Activated naive CD8-positive, alpha-beta T cell treated with anti-CD3 and anti-CD28 coated beads for 36 hours (primary cell): ENCODE data around the gene CCDC116. TPM values are rescaled to one million over a fixed set of nuclear protein-coding genes. Genes with fewer than 3 reads are reported as not detected.
"Not testable (repeated sequence)": the region's sequence is repeated elsewhere in the genome, so short reads cannot be mapped to it uniquely, and the experiment has no call there.

ENCODE experiments used
- DNase-seq: peaks from one replicate; pipeline ENCODE4 v3.0.0; 2021
- H3K27ac Mint-ChIP-seq: one replicate; pipeline ENCODE4 v1.8.0; 2022; ENCODE audit warnings: mild to moderate bottlenecking, moderate library complexity, mixed read lengths
- H3K27me3 Mint-ChIP-seq: one replicate; pipeline ENCODE4 v1.8.0; 2022; ENCODE audit warnings: mild to moderate bottlenecking, mixed read lengths
- H3K36me3 Mint-ChIP-seq: one replicate; pipeline ENCODE4 v1.8.0; 2021; ENCODE audit warnings: mild to moderate bottlenecking, mixed read lengths
- H3K4me1 Mint-ChIP-seq: one replicate; pipeline ENCODE4 v1.8.0; 2021; ENCODE audit warnings: mixed read lengths
- H3K4me3 Mint-ChIP-seq: one replicate; pipeline ENCODE4 v1.8.0; 2022; ENCODE audit warnings: mild to moderate bottlenecking, moderate library complexity, mixed read lengths
- H3K9me3 Mint-ChIP-seq: one replicate; pipeline ENCODE4 v1.8.0; 2022; ENCODE audit warnings: mixed read lengths
- total RNA-seq, 2 experiments: library from RNA; stranded (reverse); gene quantifications; one replicate each; pipeline ENCODE4 v1.2.3, GENCODE V29; 2021

CCDC116 gene
- total RNA-seq, 2 experiments from 2014 or later = 0.29 to 0.34 TPM

DNA sequence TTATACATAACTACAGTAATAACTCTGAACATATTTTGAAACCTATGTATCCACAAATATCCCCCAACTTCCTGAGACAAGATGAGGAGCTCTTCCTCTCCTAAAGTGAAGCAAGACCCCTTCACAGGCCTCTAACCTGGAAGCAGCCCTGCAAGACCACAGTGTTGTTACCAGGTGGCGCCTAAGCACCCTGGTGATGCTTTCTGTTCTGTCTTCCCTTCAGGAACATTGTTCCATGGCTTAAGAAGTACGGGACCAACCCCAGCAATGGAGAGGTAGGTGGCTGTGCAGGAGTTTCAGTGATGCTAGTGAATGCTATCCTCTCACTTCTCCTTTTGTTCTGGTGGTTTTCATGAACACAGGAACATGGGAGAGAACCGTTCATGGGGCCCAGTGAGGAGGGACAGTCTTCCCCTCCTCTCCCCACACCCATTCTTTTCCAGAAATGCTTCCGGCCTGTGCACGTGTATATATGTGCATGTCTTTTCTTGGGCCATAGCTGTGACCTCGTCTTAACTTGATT is 39.6 kb downstream of the CCDC116 start:
- DNase-seq = no peak
- Mint-ChIP-seq H3K27ac (no peak overlapping the region), H3K36me3 (peaks cover 30% of the 10 kb centered on the region), H3K4me1 (peaks cover 11% of the 10 kb centered on the region), H3K9me3 (no peaks in the 10 kb centered on the region), H3K4me3 (no peak overlapping the region), H3K27me3 (no peaks in the 10 kb centered on the region)

DNA sequence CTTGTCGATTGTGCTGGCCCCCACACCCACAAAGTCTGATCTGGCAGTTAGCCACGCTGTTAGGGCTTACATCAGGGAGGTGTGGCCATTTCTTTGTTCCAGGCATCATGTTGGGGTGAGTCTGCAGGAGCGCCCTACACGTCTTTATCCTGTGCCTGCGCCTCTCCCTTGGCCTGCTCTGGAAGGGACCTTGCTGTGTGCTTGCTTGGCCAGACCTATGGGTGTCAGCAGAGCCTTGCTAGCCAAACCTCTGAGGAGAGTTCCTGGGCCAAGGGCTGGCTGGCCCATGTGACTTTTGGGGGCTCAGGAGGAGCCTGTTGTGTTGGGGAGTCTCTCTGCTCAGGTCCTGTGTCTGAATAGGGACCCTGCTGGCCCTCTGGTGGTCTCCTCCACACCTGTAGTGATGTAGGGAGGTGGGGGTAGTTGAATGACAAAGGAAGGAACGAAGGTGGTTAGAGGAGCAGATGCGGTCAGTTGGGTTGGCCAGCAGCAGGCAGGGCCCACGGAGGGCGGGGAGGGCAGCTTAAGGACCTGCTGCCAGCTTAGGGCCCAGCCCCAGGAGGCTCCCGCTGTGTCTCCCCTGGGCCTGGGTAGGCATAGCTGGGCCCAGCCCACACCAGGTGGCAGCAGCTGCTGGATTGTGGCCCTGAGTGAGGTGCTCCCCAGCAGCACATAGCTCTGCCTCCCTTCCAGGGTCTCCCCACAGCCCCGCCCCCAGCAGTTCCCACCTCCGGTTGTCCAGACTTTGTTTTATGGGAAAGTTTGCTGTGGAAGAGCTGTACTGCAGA is 41.2 kb downstream of the CCDC116 start:
- Mint-ChIP-seq H3K27me3 (no peaks in the 10 kb centered on the region), H3K9me3 (no peaks in the 10 kb centered on the region), H3K27ac (no peak overlapping the region), H3K36me3 (peaks cover 33% of the 10 kb centered on the region), H3K4me3 (no peak overlapping the region), H3K4me1 (peaks cover 2% of the 10 kb centered on the region)
- DNase-seq = no peak

DNA sequence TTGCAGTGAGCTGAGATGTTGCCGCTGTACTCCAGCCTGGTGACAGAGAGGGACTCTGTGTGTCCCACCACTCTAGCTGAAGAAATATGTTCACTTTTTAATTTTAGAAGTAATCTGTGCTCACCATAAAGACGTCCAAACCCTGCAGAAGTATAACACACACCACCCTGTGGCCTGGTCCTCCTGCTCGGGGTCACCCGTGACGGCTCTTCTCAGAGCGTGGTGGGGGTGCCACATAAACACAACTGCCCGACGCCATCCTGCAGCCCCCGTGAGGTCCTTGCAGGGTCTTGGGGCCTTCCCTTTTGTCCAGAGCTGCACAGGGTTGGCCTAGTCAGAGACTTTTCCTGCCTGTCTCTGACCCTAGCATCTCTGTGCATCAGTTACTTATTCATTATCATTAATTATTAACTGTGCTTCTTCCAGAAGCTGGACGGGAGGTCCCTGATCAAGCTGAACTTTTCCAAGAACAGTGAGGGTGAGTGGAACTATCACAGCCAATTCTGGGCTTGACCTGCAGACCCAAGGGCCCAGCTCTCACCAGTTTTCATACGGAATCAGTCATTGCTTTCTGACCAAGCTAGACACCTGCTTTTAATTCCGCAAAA is 42.2 kb downstream of the CCDC116 start:
- Mint-ChIP-seq H3K36me3 (peaks cover 31% of the 10 kb centered on the region), H3K27me3 (no peaks in the 10 kb centered on the region), H3K4me3 (no peak overlapping the region), H3K27ac (no peak overlapping the region), H3K4me1 (peaks cover 1% of the 10 kb centered on the region), H3K9me3 (no peaks in the 10 kb centered on the region)
- no peak for DNase-seq

DNA sequence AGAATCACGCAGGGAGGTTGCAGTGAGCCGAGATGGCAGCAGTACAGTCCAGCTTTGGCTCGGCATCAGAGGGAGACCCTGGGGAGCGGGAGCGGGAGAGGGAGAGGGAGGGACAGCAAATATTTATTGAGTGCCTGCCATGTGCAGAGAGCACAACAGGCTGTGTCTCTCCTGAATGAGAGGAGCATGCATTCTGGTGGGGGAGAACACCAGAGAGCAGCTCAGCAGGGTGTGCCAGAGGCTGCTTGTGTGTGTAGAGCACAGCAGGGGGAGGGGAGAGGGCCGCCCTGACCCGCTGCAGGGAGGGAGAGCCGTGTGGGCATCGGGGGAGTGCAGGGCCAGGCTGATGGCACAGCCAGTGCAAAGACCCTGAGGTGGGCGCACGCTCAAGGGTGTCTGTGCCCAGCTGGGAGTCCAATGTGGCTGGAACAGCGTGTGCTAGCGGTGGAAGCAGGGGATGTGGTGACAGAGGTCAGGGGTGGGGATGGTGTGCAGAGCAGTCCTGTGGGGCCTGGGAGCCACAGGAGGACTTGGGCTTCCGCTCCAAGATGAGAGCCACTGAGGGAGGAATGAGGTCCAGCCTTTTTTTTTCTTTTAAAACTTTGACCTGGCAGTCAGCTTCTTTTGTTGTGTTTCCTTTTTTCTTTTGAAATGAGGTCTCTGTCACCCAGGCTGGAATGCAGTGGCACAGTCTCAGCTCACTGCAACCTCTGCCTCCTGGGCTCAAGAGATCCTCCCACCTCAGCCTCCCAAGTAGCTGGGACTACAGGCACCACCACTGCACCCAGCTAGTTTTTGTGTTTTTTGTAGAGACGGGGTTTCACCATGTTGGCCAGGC is 45.3 kb downstream of the CCDC116 start:
- DNase-seq = no peak
- H3K9me3 Mint-ChIP-seq = no peaks in the 10 kb centered on the region
- peaks cover 22% of the 10 kb centered on the region for H3K36me3 Mint-ChIP-seq
- H3K27ac Mint-ChIP-seq = no peak overlapping the region
- H3K4me3 Mint-ChIP-seq = no peak overlapping the region
- no peaks in the 10 kb centered on the region for H3K4me1 Mint-ChIP-seq
- no peaks in the 10 kb centered on the region for H3K27me3 Mint-ChIP-seq

DNA sequence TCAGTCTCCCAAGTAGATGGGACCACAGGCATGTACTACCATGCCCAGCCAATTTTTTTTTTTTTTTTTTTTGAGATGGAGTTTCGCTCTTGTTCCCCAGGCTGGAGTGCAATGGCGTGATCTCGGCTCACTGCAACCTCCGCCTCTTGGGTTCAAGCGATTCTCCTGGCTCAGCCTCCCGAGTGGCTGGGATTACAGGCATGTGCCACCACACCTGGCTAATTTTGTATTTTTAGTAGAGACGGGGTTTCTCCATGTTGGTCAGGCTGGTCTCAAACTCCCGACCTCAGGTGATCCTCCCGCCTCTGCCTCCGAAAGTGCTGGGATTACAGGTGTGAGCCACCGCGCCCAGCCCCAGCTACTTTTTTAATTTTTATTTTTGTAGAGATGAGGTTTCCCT is 46.3 kb downstream of the CCDC116 start:
- DNase-seq, H3K9me3 Mint-ChIP-seq, H3K27me3 Mint-ChIP-seq, H3K27ac Mint-ChIP-seq, H3K4me1 Mint-ChIP-seq, H3K4me3 Mint-ChIP-seq: not testable (repeated sequence)
- peaks cover 20% of the 10 kb centered on the region for H3K36me3 Mint-ChIP-seq

DNA sequence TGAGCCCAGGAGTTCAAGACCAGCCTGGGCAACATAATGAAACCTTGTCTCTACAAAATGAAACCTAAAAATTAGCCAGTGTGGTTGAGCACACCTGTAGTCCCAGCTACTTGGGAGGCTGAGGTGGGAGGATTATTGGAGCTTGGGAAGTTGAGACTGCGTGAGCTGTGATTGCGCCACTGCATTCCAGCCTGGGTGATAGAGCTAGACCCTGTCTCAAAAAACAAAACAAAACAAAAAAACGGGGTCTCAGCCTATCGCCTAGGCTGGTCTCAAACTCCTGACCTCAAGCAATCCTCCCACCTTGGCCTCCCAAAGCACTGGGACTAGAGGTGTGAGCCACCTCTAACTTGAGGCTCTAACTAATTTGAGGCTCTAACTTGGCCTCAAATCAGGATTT is 46.8 kb downstream of the CCDC116 start:
- Mint-ChIP-seq H3K9me3 (no peaks in the 10 kb centered on the region), H3K27me3 (no peaks in the 10 kb centered on the region), H3K4me3 (no peak overlapping the region), H3K27ac (no peak overlapping the region), H3K36me3 (peaks cover 18% of the 10 kb centered on the region), H3K4me1 (no peaks in the 10 kb centered on the region)
- DNase-seq = no peak

DNA sequence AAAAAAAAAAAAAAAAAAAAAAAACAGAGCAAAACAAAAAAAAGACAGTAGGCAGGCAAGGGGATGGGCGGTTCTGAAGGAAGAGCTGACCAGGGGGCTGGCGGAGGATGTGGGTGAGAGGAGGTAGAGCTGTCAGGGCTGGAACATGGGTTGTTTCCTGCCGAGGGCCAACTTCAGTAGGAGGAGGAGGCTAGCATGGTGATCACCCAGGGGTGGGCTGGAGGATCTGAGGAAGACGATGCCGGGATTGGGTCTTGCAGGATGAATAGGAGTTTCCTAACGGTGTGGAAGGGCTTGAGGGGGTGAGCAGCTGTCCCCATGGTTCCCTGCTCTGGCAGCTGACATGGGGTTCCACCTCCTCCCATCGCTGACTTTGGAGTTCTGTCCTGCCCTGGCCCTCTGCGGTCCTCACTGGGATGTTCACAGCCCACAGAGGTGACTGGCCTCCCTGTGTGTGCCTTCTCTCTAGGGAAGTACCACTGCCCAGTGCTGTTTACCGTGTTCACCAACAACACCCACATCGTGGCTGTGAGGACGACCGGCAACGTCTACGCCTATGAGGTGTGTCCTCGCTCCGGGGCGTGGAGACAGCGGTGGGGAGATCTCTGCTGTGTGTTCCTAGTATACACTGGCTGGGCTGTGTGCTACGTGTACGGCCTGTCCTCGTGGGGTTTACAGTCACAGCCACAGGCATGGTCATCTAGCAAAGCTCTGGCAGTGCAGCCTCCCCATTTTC is 48.4 kb downstream of the CCDC116 start:
- no peak for DNase-seq
- H3K9me3 Mint-ChIP-seq = no peaks in the 10 kb centered on the region
- H3K27ac Mint-ChIP-seq = no peak overlapping the region
- H3K27me3 Mint-ChIP-seq = no peaks in the 10 kb centered on the region
- H3K36me3 Mint-ChIP-seq = peaks cover 10% of the 10 kb centered on the region
- H3K4me1 Mint-ChIP-seq = no peaks in the 10 kb centered on the region
- no peak overlapping the region for H3K4me3 Mint-ChIP-seq

DNA sequence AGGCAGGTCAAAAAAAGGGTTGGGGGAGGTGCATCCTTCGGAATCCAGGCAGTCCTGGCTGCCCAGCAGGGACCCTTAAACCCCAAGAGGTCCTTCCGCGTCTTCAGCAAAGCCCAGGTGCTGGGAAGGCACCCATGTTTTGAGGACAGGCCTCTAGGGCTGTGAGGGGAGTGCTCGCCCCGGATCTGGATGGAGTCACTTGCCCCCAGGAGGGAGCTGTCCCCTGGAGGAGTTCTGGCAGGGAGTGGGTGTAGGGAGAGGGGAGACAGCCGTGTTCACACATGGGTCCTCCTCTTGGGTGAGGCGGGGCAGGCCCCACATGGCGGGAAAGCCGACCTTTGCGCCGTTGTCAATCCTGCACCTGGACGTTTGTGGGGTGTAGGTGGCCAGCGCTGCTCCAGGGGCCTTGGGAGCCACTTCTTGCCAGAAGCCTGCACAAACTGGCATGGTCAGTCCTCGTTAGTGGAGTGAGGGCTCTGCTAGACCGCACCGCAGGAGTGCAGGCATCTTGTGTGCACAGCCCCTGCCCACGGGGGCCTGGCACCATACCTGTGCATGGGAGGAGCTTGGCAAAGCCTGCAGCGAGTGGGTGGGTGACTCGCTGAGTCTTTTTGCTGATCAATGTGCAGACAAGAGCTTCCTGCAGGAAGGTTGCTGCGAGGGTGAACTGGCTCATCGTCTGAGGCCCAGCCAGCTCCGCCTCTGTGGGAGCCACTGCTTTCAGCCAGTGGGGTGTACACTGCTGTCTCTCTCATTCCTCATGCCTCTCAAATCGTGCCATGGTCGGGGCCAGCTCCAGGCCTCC is 49.2 kb downstream of the CCDC116 start:
- H3K4me1 Mint-ChIP-seq = no peaks in the 10 kb centered on the region
- no peak for DNase-seq
- H3K27me3 Mint-ChIP-seq = no peaks in the 10 kb centered on the region
- no peaks in the 10 kb centered on the region for H3K9me3 Mint-ChIP-seq
- no peak overlapping the region for H3K4me3 Mint-ChIP-seq
- peaks cover 5% of the 10 kb centered on the region for H3K36me3 Mint-ChIP-seq
- H3K27ac Mint-ChIP-seq = no peak overlapping the region

DNA sequence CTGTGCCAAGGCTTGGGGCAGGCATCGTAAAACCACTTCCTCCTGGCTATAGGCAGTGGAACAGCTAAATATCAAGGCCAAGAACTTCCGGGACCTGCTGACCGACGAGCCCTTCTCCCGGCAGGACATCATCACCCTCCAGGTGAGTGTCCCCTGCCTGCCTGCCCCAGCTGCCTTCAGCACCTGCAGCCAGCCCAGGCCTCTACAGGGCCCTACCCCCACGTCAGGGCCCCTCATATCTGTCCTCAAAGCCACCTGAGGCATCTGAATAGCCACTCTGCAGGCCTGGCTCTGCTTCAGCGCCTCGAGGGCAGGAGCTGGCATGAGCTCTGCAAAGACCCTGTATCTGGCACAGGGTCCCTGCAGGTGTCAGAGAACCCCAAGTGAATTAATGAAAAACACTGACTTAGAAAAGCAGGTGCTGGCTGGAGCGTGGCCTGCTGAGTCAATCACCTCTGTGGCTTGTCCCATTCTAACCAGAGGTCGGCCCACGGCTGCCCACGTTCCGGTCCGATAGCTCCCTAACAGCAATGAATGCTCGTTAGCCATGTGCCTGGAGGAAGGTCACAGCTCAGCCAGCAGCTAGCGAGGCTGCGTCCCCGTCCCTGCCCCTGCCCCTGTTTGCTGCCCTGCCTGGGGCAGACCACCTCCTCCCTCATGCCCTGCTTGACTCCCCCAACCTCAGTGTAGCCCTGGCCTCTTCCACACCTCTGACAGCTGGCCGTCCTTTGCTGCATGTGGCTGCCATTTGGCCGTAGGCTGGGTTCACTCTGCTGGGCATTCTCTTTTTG is 50.0 kb downstream of the CCDC116 start:
- Mint-ChIP-seq H3K4me3 (no peak overlapping the region), H3K4me1 (no peaks in the 10 kb centered on the region), H3K9me3 (no peaks in the 10 kb centered on the region), H3K27ac (no peak overlapping the region), H3K27me3 (no peaks in the 10 kb centered on the region), H3K36me3 (peaks cover 5% of the 10 kb centered on the region)
- no peak for DNase-seq

DNA sequence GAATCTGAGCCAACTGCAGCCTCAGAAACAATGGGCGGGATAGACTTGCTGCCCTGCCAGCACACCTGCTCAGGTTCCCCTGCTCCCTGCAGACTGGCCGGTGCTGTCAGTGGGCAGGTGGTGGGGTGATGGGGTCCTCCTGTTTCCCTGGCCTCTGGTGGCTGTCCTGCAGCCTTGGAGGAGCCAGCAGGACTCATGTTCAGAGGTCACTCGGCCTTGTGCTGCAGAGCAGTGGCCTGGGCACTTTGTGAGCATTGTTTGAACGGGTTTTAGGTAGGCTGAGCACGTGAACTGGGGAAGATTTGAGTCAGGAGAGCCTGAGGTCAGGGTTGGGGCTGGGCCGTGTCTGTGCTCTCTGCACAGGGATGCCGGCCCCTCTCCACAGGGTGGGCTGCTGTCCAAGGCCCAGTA is 50.8 kb downstream of the CCDC116 start:
- Mint-ChIP-seq H3K27ac (no peak overlapping the region), H3K36me3 (peaks cover 5% of the 10 kb centered on the region), H3K4me1 (no peaks in the 10 kb centered on the region), H3K27me3 (no peaks in the 10 kb centered on the region), H3K9me3 (no peaks in the 10 kb centered on the region), H3K4me3 (no peak overlapping the region)
- no peak for DNase-seq

DNA sequence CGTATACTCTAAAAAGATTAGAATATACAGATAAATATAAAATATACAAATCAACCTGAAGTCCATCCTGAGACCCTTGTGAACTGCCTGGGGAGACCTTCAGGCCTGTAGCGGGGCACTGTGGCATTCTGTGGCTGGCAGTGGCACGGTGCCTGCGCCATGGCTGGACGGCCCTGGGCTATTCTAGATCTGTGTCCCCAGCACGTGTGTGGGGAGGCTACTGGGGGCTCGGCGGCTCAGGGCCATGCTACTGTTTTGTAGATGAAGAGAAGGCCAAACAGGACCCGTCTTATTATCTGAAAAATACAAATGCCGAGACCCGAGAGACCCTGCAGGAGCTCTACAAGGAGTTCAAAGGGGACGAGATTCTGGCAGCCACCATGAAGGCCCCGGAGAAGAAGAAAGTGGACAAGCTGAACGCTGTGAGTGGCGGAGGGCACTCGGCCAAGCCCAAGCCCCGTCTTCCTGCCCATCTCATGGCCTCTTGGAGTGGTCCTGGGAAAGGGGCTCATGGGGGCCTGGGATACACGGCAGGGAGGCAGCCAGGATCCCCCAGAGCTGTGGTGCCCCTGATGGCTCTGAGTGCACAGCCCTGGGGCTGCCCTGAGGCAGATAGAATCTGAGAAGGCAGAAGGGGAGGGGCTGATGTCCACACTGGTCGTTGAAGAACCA is 52.1 kb downstream of the CCDC116 start:
- DNase-seq = no peak
- no peak overlapping the region for H3K4me3 Mint-ChIP-seq
- H3K36me3 Mint-ChIP-seq = peaks cover 7% of the 10 kb centered on the region
- H3K4me1 Mint-ChIP-seq = peaks cover 7% of the 10 kb centered on the region
- no peaks in the 10 kb centered on the region for H3K27me3 Mint-ChIP-seq
- no peak overlapping the region for H3K27ac Mint-ChIP-seq
- no peaks in the 10 kb centered on the region for H3K9me3 Mint-ChIP-seq

DNA sequence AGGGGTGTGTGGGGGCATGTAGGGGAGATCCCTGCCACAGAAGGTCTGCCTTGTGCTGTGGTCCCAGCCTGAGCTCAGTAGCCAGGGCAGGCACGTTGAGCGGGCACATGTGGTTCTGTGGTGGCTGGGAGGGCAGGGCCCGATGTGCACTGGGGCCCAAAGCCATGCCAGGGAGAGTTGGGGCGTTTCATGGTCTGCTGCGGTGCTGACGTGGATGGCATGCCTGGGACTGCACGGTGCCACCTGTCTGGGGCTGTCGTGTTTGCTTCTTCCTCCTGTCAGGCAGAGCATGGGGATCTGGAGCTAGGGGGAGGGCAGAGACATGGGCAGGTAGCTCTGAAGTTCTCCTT is 52.6 kb downstream of the CCDC116 start:
- no peaks in the 10 kb centered on the region for H3K9me3 Mint-ChIP-seq
- peaks cover 12% of the 10 kb centered on the region for H3K4me1 Mint-ChIP-seq
- no peak overlapping the region for H3K4me3 Mint-ChIP-seq
- no peak for DNase-seq
- no peak overlapping the region for H3K27ac Mint-ChIP-seq
- peaks cover 11% of the 10 kb centered on the region for H3K36me3 Mint-ChIP-seq
- H3K27me3 Mint-ChIP-seq = no peaks in the 10 kb centered on the region

DNA sequence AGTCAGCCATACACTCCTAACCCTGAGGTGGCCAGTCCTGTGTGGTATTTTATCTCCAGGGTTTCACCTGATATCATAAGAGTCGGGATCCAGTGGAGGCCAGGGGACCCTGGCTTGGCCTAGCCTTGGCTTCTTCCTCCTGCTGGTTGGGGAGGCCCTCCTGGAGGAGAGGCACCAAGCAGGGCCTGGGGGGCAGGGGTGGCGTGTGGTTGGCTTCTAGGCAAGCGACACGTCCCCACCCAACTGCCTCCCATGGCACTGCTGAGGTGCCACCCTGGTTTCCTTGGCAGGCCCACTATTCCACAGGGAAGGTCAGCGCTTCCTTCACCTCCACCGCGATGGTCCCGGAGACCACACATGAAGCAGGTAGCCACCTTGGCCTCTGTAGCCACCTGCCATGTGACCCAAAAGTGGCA is 53.6 kb downstream of the CCDC116 start:
- peaks cover 13% of the 10 kb centered on the region for H3K36me3 Mint-ChIP-seq
- H3K4me3 Mint-ChIP-seq = no peak overlapping the region
- peaks cover 23% of the 10 kb centered on the region for H3K4me1 Mint-ChIP-seq
- no peak overlapping the region for H3K27ac Mint-ChIP-seq
- no peak for DNase-seq
- H3K9me3 Mint-ChIP-seq = no peaks in the 10 kb centered on the region
- no peaks in the 10 kb centered on the region for H3K27me3 Mint-ChIP-seq
